RWPE1 (cell line): ENCODE data around the gene SPOCD1.

Experiments
- CTCF ChIA-PET: fragments of 350-600 bp; sonication (Branson Sonifier 250); formaldehyde crosslinking; extraction: SDS; loops from one replicate; lab custom pipeline; 2021; lab: Yijun Ruan, JAX
- POLR2A ChIA-PET: fragments of 400-600 bp; formaldehyde crosslinking; extraction: SDS; loops from one replicate; lab custom pipeline; 2020; ENCODE audit warnings: antibody characterized with exemption; ENCODE audit not compliant: low non-redundant PET; lab: Yijun Ruan, JAX
- DNase-seq: peaks from one replicate; pipeline ENCODE4 v3.0.0; 2012; ENCODE audit warnings: low spot score
- H3K27ac ChIP-seq: fragments of 450-650 bp; 2 replicates; pipeline ENCODE4 v1.5.1; 2017
- CTCF ChIP-seq: fragments of 450-650 bp; conservative IDR thresholded peaks from 2 replicates; pipeline ENCODE4 v1.5.1; 2017; ENCODE audit warnings: low read depth, mild to moderate bottlenecking

SPOCD1 gene

GRCh38 chr1:31793586-31794285, 22.1 kb downstream of the SPOCD1 start:
- DNase-seq = no peak
- TF ChIP-seq CTCF = no peak
- POLR2A ChIA-PET = no interaction called here
- CTCF ChIA-PET = no interaction called here
- H3K27ac ChIP-seq = no peak overlapping the region

- CTCF ChIA-PET = no interaction called here
- TF ChIP-seq CTCF = no peak
- POLR2A ChIA-PET = no interaction called here
- H3K27ac ChIP-seq = no peak overlapping the region
- no peak for DNase-seq
Observed at GRCh38 chr1:31793086-31793485, 22.7 kb downstream of the SPOCD1 start.

GRCh38 chr1:31792541-31792940, 23.3 kb downstream of the SPOCD1 start:
- no peak for TF ChIP-seq CTCF
- DNase-seq = no peak
- CTCF ChIA-PET = no interaction called here
- no peak overlapping the region for H3K27ac ChIP-seq
- POLR2A ChIA-PET = no interaction called here

- no peak for TF ChIP-seq CTCF
- CTCF ChIA-PET = interaction anchor here (0.8 kb wide), 1 partner anchor 244 kb away, joined by 3 read pairs; no protein-coding TSS in a partner anchor
Observed at GRCh38 chr1:31792116-31792515, 23.7 kb downstream of the SPOCD1 start.

GRCh38 chr1:31791131-31791858, 24.5 kb downstream of the SPOCD1 start:
- no peak for TF ChIP-seq CTCF
- H3K27ac ChIP-seq = no peak overlapping the region
- ChIA-PET POLR2A (no interaction called here), CTCF (interaction anchor here (0.5 to 0.8 kb wide), 3 partner anchors 80 to 243 kb away, joined by 3 to 4 read pairs (median 3); no protein-coding TSS in a partner anchor)
- no peak for DNase-seq

More at GRCh38 chr1:31792116-31792515, 23.7 kb downstream of the SPOCD1 start:
- POLR2A ChIA-PET = no interaction called here
- DNase-seq = no peak
- no peak overlapping the region for H3K27ac ChIP-seq

GRCh38 chr1:31790641-31791091, 25.2 kb downstream of the SPOCD1 start:
- TF ChIP-seq CTCF = no peak
- ChIA-PET CTCF (interaction anchor here (0.5 to 0.8 kb wide), 3 partner anchors 14 to 201 kb away, joined by 3 to 4 read pairs (median 4); no protein-coding TSS in a partner anchor), POLR2A (no interaction called here)
- DNase-seq = no peak
- H3K27ac ChIP-seq = no peak overlapping the region
